Measurements from ENCODE around the gene SLC36A2. TPM values are rescaled to one million over a fixed set of nuclear protein-coding genes. Genes with fewer than 3 reads are reported as not detected.

SLC36A2 gene
- total RNA-seq, 3 donors from 2014 or later, result 0.16 TPM; not detected in 2

DNA sequence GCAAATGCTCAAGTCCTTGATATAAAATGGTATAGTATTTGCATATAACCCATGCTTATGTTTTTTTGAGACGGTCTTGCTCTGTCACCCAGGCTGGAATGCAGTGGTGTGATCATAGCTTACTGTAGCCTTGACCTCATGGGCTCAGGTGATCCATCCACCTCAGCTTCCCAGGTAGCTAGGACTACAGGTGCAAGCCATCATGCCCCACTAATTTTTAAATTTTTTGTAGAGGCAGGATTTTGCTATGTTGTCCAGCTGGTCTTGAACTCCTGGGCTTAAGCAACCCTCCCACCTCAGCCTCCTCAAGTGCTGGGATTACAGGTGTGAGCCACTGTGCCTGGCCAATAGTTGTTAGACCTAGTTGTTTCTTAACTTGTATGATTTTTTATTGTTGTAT, 61.1 kb downstream of the SLC36A2 start:
- Histone ChIP-seq H3K27ac (peak overlapping the region in 1 of 2 donors; percentile 10), H3K4me3 (no peak overlapping the region), H3K4me1 (no peaks in the 10 kb centered on the region), H3K36me3 (no peaks in the 10 kb centered on the region), H3K9me3 (no peaks in the 10 kb centered on the region), H3K27me3 (no peaks in the 10 kb centered on the region)
- no peak for DNase-seq (ENCODE audit: low spot score in 2 of 2)
- intact Hi-C loops (cut with DNase I; ENCODE audit: low total_unique reads), result no loop called here
- no peak for TF ChIP-seq POLR2A (IDR thresholded peaks at IDR 0.05)
- TF ChIP-seq POLR2AphosphoS5 (IDR thresholded peaks at IDR 0.05), result no peak
- TF ChIP-seq, protein P1, sequence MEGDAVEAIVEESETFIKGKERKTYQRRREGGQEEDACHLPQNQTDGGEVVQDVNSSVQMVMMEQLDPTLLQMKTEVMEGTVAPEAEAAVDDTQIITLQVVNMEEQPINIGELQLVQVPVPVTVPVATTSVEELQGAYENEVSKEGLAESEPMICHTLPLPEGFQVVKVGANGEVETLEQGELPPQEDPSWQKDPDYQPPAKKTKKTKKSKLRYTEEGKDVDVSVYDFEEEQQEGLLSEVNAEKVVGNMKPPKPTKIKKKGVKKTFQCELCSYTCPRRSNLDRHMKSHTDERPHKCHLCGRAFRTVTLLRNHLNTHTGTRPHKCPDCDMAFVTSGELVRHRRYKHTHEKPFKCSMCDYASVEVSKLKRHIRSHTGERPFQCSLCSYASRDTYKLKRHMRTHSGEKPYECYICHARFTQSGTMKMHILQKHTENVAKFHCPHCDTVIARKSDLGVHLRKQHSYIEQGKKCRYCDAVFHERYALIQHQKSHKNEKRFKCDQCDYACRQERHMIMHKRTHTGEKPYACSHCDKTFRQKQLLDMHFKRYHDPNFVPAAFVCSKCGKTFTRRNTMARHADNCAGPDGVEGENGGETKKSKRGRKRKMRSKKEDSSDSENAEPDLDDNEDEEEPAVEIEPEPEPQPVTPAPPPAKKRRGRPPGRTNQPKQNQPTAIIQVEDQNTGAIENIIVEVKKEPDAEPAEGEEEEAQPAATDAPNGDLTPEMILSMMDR (IDR thresholded peaks at IDR 0.05), result no peak

DNA sequence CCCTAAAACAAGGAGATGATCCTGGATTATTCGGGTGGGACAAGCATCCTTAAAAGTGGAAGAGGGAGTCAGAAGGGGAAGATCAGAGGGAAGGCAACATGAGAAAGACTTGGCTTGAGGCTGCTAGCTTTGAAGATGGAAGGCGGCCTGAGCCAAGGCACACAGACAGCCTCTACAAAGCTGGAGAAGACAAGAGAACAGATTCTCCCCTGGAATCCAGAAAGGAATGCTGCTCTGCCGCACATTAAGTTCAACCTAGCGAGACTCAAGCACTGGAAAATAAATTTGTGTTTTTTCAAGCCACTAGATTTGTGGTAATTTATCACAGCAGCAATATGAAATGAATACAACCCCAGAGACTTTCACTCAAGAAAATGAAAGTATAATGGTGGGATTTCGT, 61.7 kb downstream of the SLC36A2 start:
- Histone ChIP-seq H3K4me1 (no peaks in the 10 kb centered on the region), H3K9me3 (no peaks in the 10 kb centered on the region), H3K36me3 (no peaks in the 10 kb centered on the region), H3K27ac (peak overlapping the region; percentile 43 to 65), H3K4me3 (no peak overlapping the region), H3K27me3 (no peaks in the 10 kb centered on the region)
- DNase-seq (ENCODE audit: low spot score in 2 of 2), result peak in 1 of 2 donors; percentile 71
- TF ChIP-seq POLR2A (IDR thresholded peaks at IDR 0.05) (no peak), POLR2AphosphoS5 (IDR thresholded peaks at IDR 0.05) (no peak)
- TF ChIP-seq, protein P1 (IDR thresholded peaks at IDR 0.05), result no peak
- intact Hi-C loops (cut with DNase I; ENCODE audit: low total_unique reads), result no loop called here

DNA sequence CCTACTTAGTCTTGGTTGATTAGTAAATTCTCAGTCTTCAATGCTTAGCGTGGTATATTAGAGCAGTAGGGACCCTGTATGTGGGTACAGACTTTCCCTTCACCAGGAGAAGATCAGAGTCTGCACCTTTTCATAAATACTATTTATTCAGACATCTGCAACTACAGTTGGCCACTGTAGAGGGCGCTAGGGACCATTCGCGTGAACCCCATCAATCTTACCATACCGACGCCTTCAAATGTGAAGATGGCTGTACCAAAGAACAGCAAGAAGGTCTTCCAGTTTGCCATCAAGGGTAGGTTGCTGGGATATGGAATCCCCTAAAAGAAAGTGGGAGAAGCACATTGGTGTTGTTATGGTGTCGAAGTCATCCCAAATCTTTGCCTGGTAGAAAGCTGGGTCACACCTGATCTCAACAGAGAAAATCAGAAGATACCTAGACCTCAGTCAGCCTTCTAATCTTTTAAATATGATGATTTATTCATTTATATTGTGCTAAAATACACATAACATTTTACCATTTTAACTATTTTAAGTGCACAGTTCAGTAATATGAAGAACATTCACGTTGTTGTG, 62.9 kb downstream of the SLC36A2 start:
- intact Hi-C loops (cut with DNase I; ENCODE audit: low total_unique reads), result no loop called here
- Histone ChIP-seq H3K27me3 (no peaks in the 10 kb centered on the region), H3K4me3 (no peak overlapping the region), H3K9me3 (no peaks in the 10 kb centered on the region), H3K36me3 (no peaks in the 10 kb centered on the region), H3K4me1 (no peaks in the 10 kb centered on the region), H3K27ac (no peak overlapping the region)
- DNase-seq (ENCODE audit: low spot score in 2 of 2), result no peak
- TF ChIP-seq, protein P1 (IDR thresholded peaks at IDR 0.05), result no peak

DNA sequence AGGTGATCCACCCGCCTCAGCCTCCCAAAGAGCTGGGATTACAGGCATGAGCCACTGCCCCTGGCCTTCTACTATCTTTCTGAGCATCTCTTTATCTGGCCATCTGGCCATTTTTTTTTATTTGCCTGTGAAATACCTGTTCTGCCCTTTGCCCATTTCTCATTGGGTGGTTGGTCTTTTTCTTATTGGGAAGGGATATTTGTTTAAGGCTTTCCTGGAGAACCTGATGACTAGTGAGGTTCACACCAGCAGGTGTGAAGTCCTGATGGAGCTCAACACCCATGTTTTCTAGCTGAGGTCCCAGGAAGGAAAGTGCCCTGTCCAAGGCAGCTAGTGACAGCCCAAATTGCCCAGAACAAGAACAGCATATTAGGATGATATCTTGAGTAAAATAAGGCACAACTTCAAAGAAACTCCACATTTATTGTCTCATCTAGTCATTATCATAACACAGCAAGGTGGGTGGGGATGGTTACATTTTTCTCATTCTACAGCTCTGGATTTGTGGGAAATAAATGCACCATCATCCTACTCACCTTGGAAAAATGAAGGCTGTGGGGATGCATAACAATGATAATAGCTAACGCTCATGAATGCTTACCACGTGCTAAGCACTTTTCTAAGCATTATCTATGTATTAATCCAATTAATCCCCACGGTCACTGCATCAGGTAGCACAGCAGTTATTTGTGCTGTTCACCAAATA, 64.1 kb downstream of the SLC36A2 start:
- TF ChIP-seq POLR2AphosphoS5 (IDR thresholded peaks at IDR 0.05), result no peak
- TF ChIP-seq, protein P1 (IDR thresholded peaks at IDR 0.05), result no peak
- Histone ChIP-seq H3K27me3 (no peaks in the 10 kb centered on the region), H3K4me3 (no peak overlapping the region), H3K27ac (no peak overlapping the region), H3K4me1 (no peaks in the 10 kb centered on the region), H3K36me3 (no peaks in the 10 kb centered on the region), H3K9me3 (no peaks in the 10 kb centered on the region)
- intact Hi-C loops (cut with DNase I; ENCODE audit: low total_unique reads), result no loop called here
- DNase-seq (ENCODE audit: low spot score in 2 of 2), result no peak

DNA sequence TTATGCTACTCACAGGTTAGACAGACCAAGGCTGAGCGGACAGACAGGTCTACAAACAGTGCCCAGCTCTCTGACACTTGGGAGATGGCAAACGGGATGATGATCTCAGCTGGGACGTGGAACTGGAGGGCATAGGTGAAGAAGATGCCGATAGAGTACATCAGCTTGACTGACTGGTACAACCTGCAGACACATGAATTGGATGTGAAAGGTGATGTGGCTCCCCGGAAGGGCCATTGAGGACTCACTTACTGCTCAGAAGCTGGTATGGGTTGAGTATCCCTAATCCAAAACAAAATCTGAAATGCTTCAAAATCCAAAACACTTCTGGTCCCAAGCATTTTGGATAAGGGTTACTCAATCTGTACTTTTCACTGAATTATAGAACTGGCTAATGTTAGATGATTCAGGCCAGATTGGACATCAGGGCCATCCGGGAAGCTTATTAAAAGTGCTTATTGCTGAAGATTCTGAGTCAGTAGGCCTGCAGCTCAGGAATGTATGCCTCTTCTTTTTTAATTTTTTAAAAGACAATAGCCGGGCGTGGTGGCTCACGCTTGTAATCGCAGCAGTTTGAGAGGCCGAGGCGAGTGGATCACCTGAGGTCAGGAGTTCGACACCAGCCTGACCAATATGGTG, 66.2 kb downstream of the SLC36A2 start:
- Histone ChIP-seq H3K27ac (no peak overlapping the region), H3K9me3 (no peaks in the 10 kb centered on the region), H3K4me3 (no peak overlapping the region), H3K4me1 (no peaks in the 10 kb centered on the region), H3K27me3 (no peaks in the 10 kb centered on the region), H3K36me3 (no peaks in the 10 kb centered on the region)
- TF ChIP-seq, protein P1 (IDR thresholded peaks at IDR 0.05), result no peak
- TF ChIP-seq POLR2AphosphoS5 (IDR thresholded peaks at IDR 0.05) (no peak), POLR2A (IDR thresholded peaks at IDR 0.05) (no peak)
- intact Hi-C loops (cut with DNase I; ENCODE audit: low total_unique reads), result no loop called here
- no peak for DNase-seq (ENCODE audit: low spot score in 2 of 2)
